ENCODE measurements around the gene BICC1.

BICC1 gene

GRCh38 chr10:58714409-58714808, 201.7 kb downstream of the BICC1 start:
- no peak for DNase-seq

GRCh38 chr10:58715061-58715460, 202.4 kb downstream of the BICC1 start:
- no peak for DNase-seq

- no peak for DNase-seq
Measured at GRCh38 chr10:58718596-58718995, 205.9 kb downstream of the BICC1 start.

GRCh38 chr10:58721601-58722281, 209.1 kb downstream of the BICC1 start:
- no peak for DNase-seq

GRCh38 chr10:58723186-58723585, 210.5 kb downstream of the BICC1 start:
- DNase-seq, result no peak

GRCh38 chr10:58723966-58724365, 211.3 kb downstream of the BICC1 start:
- DNase-seq, result no peak

- DNase-seq, result no peak
Measured at GRCh38 chr10:58724781-58725180, 212.1 kb downstream of the BICC1 start.

- DNase-seq, result no peak
Measured at GRCh38 chr10:58725901-58726300, 213.2 kb downstream of the BICC1 start.

GRCh38 chr10:58727633-58728032, 215.0 kb downstream of the BICC1 start:
- DNase-seq, result no peak

- DNase-seq, result no peak
Measured at GRCh38 chr10:58731276-58731675, 218.6 kb downstream of the BICC1 start.

GRCh38 chr10:58733436-58733835, 220.8 kb downstream of the BICC1 start:
- DNase-seq, result no peak

GRCh38 chr10:58734116-58734515, 221.4 kb downstream of the BICC1 start:
- DNase-seq, result no peak

GRCh38 chr10:58734664-58735063, 222.0 kb downstream of the BICC1 start:
- no peak for DNase-seq

- no peak for DNase-seq
Measured at GRCh38 chr10:58735087-58735486, 222.4 kb downstream of the BICC1 start.

- no peak for DNase-seq
Measured at GRCh38 chr10:58740620-58741369, 228.1 kb downstream of the BICC1 start.

GRCh38 chr10:58741673-58742072, 229.0 kb downstream of the BICC1 start:
- DNase-seq, result no peak

- no peak for DNase-seq
Measured at GRCh38 chr10:58742141-58742540, 229.5 kb downstream of the BICC1 start.

GRCh38 chr10:58743466-58744115, 230.9 kb downstream of the BICC1 start:
- no peak for DNase-seq

GRCh38 chr10:58746474-58747185, 234.0 kb downstream of the BICC1 start:
- DNase-seq, result no peak

GRCh38 chr10:58747687-58748086, 235.0 kb downstream of the BICC1 start:
- no peak for DNase-seq

GRCh38 chr10:58752665-58753064, 240.0 kb downstream of the BICC1 start:
- DNase-seq, result no peak

GRCh38 chr10:58753425-58753824, 240.8 kb downstream of the BICC1 start:
- DNase-seq, result no peak
